ENCODE results near the gene LCN9. TPM values are rescaled to one million over a fixed set of nuclear protein-coding genes. Genes with fewer than 3 reads are reported as not detected.
A peak's percentile ranks its signal among the peaks of the same experiment; 100 is the strongest.

Gene LCN9
- polyA plus RNA-seq, 4 donors: not detected

GRCh38 chr9:135711391-135711790 lies 48.3 kb downstream of the LCN9 start:
- Histone ChIP-seq H3K4me1 (ENCODE audit: control insufficient read depth in 3 of 3, insufficient read depth in 2 of 3, low read depth in 1 of 3, low read length in 2 of 3) (no peaks in the 10 kb centered on the region), H3K4me3 (ENCODE audit: low read depth in 1 of 3, low read length in 3 of 3) (no peak overlapping the region), H3K27me3 (ENCODE audit: control insufficient read depth in 3 of 3, insufficient read depth in 3 of 3, low read length in 3 of 3) (peaks cover 15 to 32% (median 17%) of the 10 kb centered on the region in 3 donors), H3K36me3 (ENCODE audit: control insufficient read depth in 3 of 3, insufficient read depth in 2 of 3, low read depth in 1 of 3, low read length in 3 of 3) (no peaks in the 10 kb centered on the region), H3K27ac (ENCODE audit: low read depth in 1 of 3, low read length in 2 of 3) (no peak overlapping the region), H3K9me3 (ENCODE audit: control insufficient read depth in 2 of 2, insufficient read depth in 1 of 2, low read depth in 1 of 2, low read length in 1 of 2) (no peaks in the 10 kb centered on the region)
- FAIRE-seq (no peak), DNase-seq (no peak)
- WGBS, 3 donors: 58 to 75% (median 65%) methylated on average over 10 to 12 of the region's 12 CpGs

- FAIRE-seq (no peak), DNase-seq (no peak)
- peaks cover 15 to 32% (median 17%) of the 10 kb centered on the region in 3 donors for H3K27me3 ChIP-seq (ENCODE audit: control insufficient read depth in 3 of 3, insufficient read depth in 3 of 3, low read length in 3 of 3)
- H3K9me3 ChIP-seq (ENCODE audit: control insufficient read depth in 2 of 2, insufficient read depth in 1 of 2, low read depth in 1 of 2, low read length in 1 of 2): no peaks in the 10 kb centered on the region
- no peaks in the 10 kb centered on the region for H3K4me1 ChIP-seq (ENCODE audit: control insufficient read depth in 3 of 3, insufficient read depth in 2 of 3, low read depth in 1 of 3, low read length in 2 of 3)
- no peak overlapping the region for H3K27ac ChIP-seq (ENCODE audit: low read depth in 1 of 3, low read length in 2 of 3)
- no peak overlapping the region for H3K4me3 ChIP-seq (ENCODE audit: low read depth in 1 of 3, low read length in 3 of 3)
- no peaks in the 10 kb centered on the region for H3K36me3 ChIP-seq (ENCODE audit: control insufficient read depth in 3 of 3, insufficient read depth in 2 of 3, low read depth in 1 of 3, low read length in 3 of 3)
- 68 to 86% (median 76%) methylated on average over 10 of the region's 10 CpGs for WGBS, 3 donors
Measured at GRCh38 chr9:135711881-135712280, 48.8 kb downstream of the LCN9 start.

- H3K4me1 ChIP-seq (ENCODE audit: control insufficient read depth in 3 of 3, insufficient read depth in 2 of 3, low read depth in 1 of 3, low read length in 2 of 3): no peaks in the 10 kb centered on the region
- no peak for FAIRE-seq
- H3K4me3 ChIP-seq (ENCODE audit: low read depth in 1 of 3, low read length in 3 of 3): no peak overlapping the region
- H3K36me3 ChIP-seq (ENCODE audit: control insufficient read depth in 3 of 3, insufficient read depth in 2 of 3, low read depth in 1 of 3, low read length in 3 of 3): no peaks in the 10 kb centered on the region
- peaks cover 15 to 32% (median 17%) of the 10 kb centered on the region in 3 donors for H3K27me3 ChIP-seq (ENCODE audit: control insufficient read depth in 3 of 3, insufficient read depth in 3 of 3, low read length in 3 of 3)
- H3K27ac ChIP-seq (ENCODE audit: low read depth in 1 of 3, low read length in 2 of 3): no peak overlapping the region
- no peak for DNase-seq
- no peaks in the 10 kb centered on the region for H3K9me3 ChIP-seq (ENCODE audit: control insufficient read depth in 2 of 2, insufficient read depth in 1 of 2, low read depth in 1 of 2, low read length in 1 of 2)
- WGBS, 3 donors: 47 to 53% (median 48%) methylated on average over 15 to 16 of the region's 16 CpGs
Measured at GRCh38 chr9:135712613-135713295, 49.6 kb downstream of the LCN9 start.

GRCh38 chr9:135714242-135715055 lies 51.3 kb downstream of the LCN9 start:
- Histone ChIP-seq H3K4me3 (ENCODE audit: low read depth in 1 of 3, low read length in 3 of 3) (no peak overlapping the region), H3K36me3 (ENCODE audit: control insufficient read depth in 3 of 3, insufficient read depth in 2 of 3, low read depth in 1 of 3, low read length in 3 of 3) (no peaks in the 10 kb centered on the region), H3K27ac (ENCODE audit: low read depth in 1 of 3, low read length in 2 of 3) (no peak overlapping the region), H3K27me3 (ENCODE audit: control insufficient read depth in 3 of 3, insufficient read depth in 3 of 3, low read length in 3 of 3) (peaks cover 15 to 32% (median 17%) of the 10 kb centered on the region in 3 donors), H3K9me3 (ENCODE audit: control insufficient read depth in 2 of 2, insufficient read depth in 1 of 2, low read depth in 1 of 2, low read length in 1 of 2) (no peaks in the 10 kb centered on the region), H3K4me1 (ENCODE audit: control insufficient read depth in 3 of 3, insufficient read depth in 2 of 3, low read depth in 1 of 3, low read length in 2 of 3) (no peaks in the 10 kb centered on the region)
- FAIRE-seq (no peak), DNase-seq (peak in 1 of 2 donors; percentile 38)
- WGBS, 3 donors: 4 to 11% (median 7%) methylated on average over 46 to 103 of the region's 103 CpGs

GRCh38 chr9:135715056-135715595 lies 52.0 kb downstream of the LCN9 start:
- DNase-seq (no peak), FAIRE-seq (no peak)
- Histone ChIP-seq H3K36me3 (ENCODE audit: control insufficient read depth in 3 of 3, insufficient read depth in 2 of 3, low read depth in 1 of 3, low read length in 3 of 3) (no peaks in the 10 kb centered on the region), H3K27me3 (ENCODE audit: control insufficient read depth in 3 of 3, insufficient read depth in 3 of 3, low read length in 3 of 3) (peaks cover 15 to 32% (median 17%) of the 10 kb centered on the region in 3 donors), H3K4me1 (ENCODE audit: control insufficient read depth in 3 of 3, insufficient read depth in 2 of 3, low read depth in 1 of 3, low read length in 2 of 3) (no peaks in the 10 kb centered on the region), H3K4me3 (ENCODE audit: low read depth in 1 of 3, low read length in 3 of 3) (no peak overlapping the region), H3K9me3 (ENCODE audit: control insufficient read depth in 2 of 2, insufficient read depth in 1 of 2, low read depth in 1 of 2, low read length in 1 of 2) (no peaks in the 10 kb centered on the region), H3K27ac (ENCODE audit: low read depth in 1 of 3, low read length in 2 of 3) (no peak overlapping the region)
- WGBS, 3 donors: 30 to 34% (median 33%) methylated on average over 23 of the region's 23 CpGs

GRCh38 chr9:135716045-135716444 lies 52.9 kb downstream of the LCN9 start:
- H3K4me3 ChIP-seq (ENCODE audit: low read depth in 1 of 3, low read length in 3 of 3): no peak overlapping the region
- no peaks in the 10 kb centered on the region for H3K4me1 ChIP-seq (ENCODE audit: control insufficient read depth in 3 of 3, insufficient read depth in 2 of 3, low read depth in 1 of 3, low read length in 2 of 3)
- no peaks in the 10 kb centered on the region for H3K36me3 ChIP-seq (ENCODE audit: control insufficient read depth in 3 of 3, insufficient read depth in 2 of 3, low read depth in 1 of 3, low read length in 3 of 3)
- H3K9me3 ChIP-seq (ENCODE audit: control insufficient read depth in 2 of 2, insufficient read depth in 1 of 2, low read depth in 1 of 2, low read length in 1 of 2): no peaks in the 10 kb centered on the region
- WGBS, 3 donors: 84 to 86% (median 86%) methylated on average over 11 of the region's 11 CpGs
- peaks cover 15 to 32% (median 17%) of the 10 kb centered on the region in 3 donors for H3K27me3 ChIP-seq (ENCODE audit: control insufficient read depth in 3 of 3, insufficient read depth in 3 of 3, low read length in 3 of 3)
- no peak overlapping the region for H3K27ac ChIP-seq (ENCODE audit: low read depth in 1 of 3, low read length in 2 of 3)
- FAIRE-seq (no peak), DNase-seq (no peak)

Other genes starting within 250 kb of the LCN9 start
- 10 to 100 TPM in 2 of 4 donors, 1 to 10 TPM in 2; 6.5 to 16.6 (median 10.0) TPM for gene PPP1R26, start 183.5 kb upstream of the LCN9 start, polyA plus RNA-seq
- 10 to 100 TPM; 32.4 to 65.9 (median 41.6) TPM for gene MRPS2, start 162.6 kb upstream of the LCN9 start, polyA plus RNA-seq
- gene LCN1, start 141.9 kb upstream of the LCN9 start, polyA plus RNA-seq: not detected
- under 1 TPM in 1 of 4 donors, not detected in 3; 0.09 TPM for gene OBP2A, start 117.2 kb upstream of the LCN9 start, polyA plus RNA-seq
- not detected for gene PAEP, start 101.6 kb upstream of the LCN9 start, polyA plus RNA-seq
- not detected for gene GLT6D1, start 23.8 kb upstream of the LCN9 start, polyA plus RNA-seq
- not detected for gene SOHLH1, start 36.2 kb downstream of the LCN9 start, polyA plus RNA-seq
- under 1 TPM in 2 of 4 donors, not detected in 2; 0.22 to 0.25 TPM for gene KCNT1, start 38.9 kb downstream of the LCN9 start, polyA plus RNA-seq
- gene CAMSAP1, start 244.2 kb downstream of the LCN9 start, polyA plus RNA-seq: 1 to 10 TPM; 1.6 to 6.7 (median 3.2) TPM